K562 (cell line): ENCODE measurements around the gene PTPRF. TPM values are rescaled to one million over a fixed set of nuclear protein-coding genes. Genes with fewer than 3 reads are reported as not detected.

Experiments
- CHD7 ChIP-seq: fragments of 200-600 bp; sonication (generic); IDR thresholded peaks from one replicate; pipeline ENCODE4 v1.6.1; 2012; ENCODE audit warnings: mild to moderate bottlenecking, low read depth, low read length, inconsistent platforms
- MBD1 ChIP-seq: fragments of 250-450 bp; sonication (Bioruptor Pico); IDR thresholded peaks from 2 replicates; pipeline ENCODE4 v1.8.0; 2022; ENCODE audit warnings: inconsistent platforms
- NFIC ChIP-seq: fragments of 450-650 bp; IDR thresholded peaks from 2 replicates; pipeline ENCODE4 v1.6.1; 2017; ENCODE audit warnings: mild to moderate bottlenecking, inconsistent platforms
- SAFB2 ChIP-seq: fragments of 200-400 bp; formaldehyde crosslinking; IDR thresholded peaks from 2 replicates; pipeline ENCODE4 v1.6.1; 2018; ENCODE audit warnings: borderline replicate concordance, low read length, low read depth, moderate library complexity; ENCODE audit not compliant: severe bottlenecking
- SMARCB1 ChIP-seq: IDR thresholded peaks from 2 replicates; pipeline ENCODE4 v1.6.1; 2011; ENCODE audit warnings: improper control_type of control experiment, low read depth; ENCODE audit not compliant: insufficient read length
- ZC3H8 ChIP-seq: fragments of 450-650 bp; IDR thresholded peaks from 2 replicates; pipeline ENCODE4 v1.6.1; 2017
- ZNF212 ChIP-seq: fragments of 450-650 bp; formaldehyde crosslinking; IDR thresholded peaks from 2 replicates; pipeline ENCODE4 v1.4.0; 2020; ENCODE audit warnings: mild to moderate bottlenecking
- ZNF384 ChIP-seq: IDR thresholded peaks from 2 replicates; pipeline ENCODE4 v1.6.1; 2012; ENCODE audit warnings: low read depth, low read length, improper control_type of control experiment
- polyA plus RNA-seq, 8 experiments: library from polyadenylated mRNA; depleted of rRNA in 4 of 8; stranded (reverse) in 5 of 8; unstranded in 3 of 8; fragments of >200 nt; fragmentation: Nextera tagmentation in 2 of 8; fragmentation: Illumina TruSeq in 1 of 8; extraction: Ambion mirVana in 2 of 8; extraction: Trizol in 1 of 8; gene quantifications; 2 replicates each; pipeline versions ENCODE4 v1.2.1 to v1.2.3, GENCODE V29; 2011 to 2014; ENCODE audit warnings: inconsistent platforms in 1 of 8, missing spikeins in 1 of 8
- total RNA-seq, 7 experiments: library from RNA; depleted of rRNA in 6 of 7; stranded (reverse); fragments of >200 nt in 6 of 7; fragmentation: Illumina TruSeq in 2 of 7; extraction: Trizol in 2 of 7; gene quantifications; 2 replicates each; pipeline versions ENCODE4 v1.2.1 to v1.2.3, GENCODE V29; 2011 to 2021; ENCODE audit warnings: low replicate concordance in 1 of 7
- TF ChIP-seq, protein P1 (sequence below): fragments of 450-650 bp; IDR thresholded peaks from 2 replicates; pipeline ENCODE4 v1.6.1; 2016; ENCODE audit warnings: antibody characterized with exemption
- TF ChIP-seq, protein P2 (sequence below): fragments of 450-650 bp; IDR thresholded peaks from 2 replicates; pipeline ENCODE4 v1.6.1; 2016; ENCODE audit warnings: borderline replicate concordance

Gene PTPRF
- total and polyA plus RNA-seq, 9 of the 15 experiments (the other 6 are each of a cell fraction or from before 2014, with no cell fraction given), result 0.13 to 4.3 (median 1.1) TPM

DNA sequence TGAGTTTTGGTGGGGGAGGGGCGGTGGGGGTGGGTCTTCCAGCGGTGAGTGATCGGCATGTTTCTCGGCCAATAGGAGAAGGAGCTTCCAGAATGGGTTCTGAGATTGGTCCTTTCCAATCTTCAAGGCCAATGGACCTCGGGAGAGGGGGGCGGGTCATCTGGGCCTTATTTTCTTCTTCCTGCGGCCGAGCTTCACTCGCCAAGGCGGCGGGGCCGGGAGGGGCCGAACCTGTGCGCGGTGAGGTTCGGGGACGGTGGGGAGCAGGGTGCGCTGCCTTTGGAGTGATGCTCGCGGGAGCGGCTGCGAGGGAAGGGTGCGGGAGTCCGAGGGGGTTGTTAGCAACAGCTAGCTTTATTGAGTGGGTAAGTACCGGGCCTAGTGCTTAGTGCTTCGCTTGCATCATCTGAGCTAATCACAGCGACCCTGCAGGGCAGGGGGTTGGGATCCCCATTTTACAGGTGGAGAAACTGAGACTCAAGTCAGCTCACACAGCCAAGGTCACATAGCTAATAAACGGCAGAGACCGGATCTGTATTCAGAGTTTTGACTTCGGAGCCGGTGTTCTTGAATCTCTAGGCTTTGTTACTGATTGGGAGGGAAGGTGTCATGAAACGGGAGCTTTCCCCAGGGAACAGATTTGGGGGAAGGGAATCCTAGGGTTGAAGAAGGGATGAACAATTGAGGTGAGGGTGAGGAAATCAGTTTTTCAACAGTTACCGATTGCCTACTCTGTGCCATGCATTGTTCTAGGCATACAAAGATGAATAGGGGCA, 119.8 kb downstream of the PTPRF start (continued):
- TF ChIP-seq CHD7 (no peak), NFIC (peak; percentile 88), MBD1 (CRISPR knock-in tag) (no peak), ZNF384 (no peak), SAFB2 (no peak), ZNF212 (CRISPR knock-in tag) (0 out of 2 replicates have a peak, but pooled peaks have one; percentile 74), SMARCB1 (no peak), ZC3H8 (no peak)
- TF ChIP-seq, protein P1, sequence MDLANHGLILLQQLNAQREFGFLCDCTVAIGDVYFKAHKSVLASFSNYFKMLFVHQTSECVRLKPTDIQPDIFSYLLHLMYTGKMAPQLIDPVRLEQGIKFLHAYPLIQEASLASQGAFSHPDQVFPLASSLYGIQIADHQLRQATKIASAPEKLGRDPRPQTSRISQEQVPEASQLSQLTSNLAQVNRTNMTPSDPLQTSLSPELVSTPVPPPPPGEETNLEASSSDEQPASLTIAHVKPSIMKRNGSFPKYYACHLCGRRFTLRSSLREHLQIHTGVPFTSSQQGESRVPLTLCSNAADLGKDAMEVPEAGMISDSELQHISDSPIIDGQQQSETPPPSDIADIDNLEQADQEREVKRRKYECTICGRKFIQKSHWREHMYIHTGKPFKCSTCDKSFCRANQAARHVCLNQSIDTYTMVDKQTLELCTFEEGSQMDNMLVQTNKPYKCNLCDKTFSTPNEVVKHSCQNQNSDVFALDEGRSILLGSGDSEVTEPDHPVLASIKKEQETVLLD, result 0 out of 2 replicates have a peak, but pooled peaks have one; percentile 25
- TF ChIP-seq, protein P2, sequence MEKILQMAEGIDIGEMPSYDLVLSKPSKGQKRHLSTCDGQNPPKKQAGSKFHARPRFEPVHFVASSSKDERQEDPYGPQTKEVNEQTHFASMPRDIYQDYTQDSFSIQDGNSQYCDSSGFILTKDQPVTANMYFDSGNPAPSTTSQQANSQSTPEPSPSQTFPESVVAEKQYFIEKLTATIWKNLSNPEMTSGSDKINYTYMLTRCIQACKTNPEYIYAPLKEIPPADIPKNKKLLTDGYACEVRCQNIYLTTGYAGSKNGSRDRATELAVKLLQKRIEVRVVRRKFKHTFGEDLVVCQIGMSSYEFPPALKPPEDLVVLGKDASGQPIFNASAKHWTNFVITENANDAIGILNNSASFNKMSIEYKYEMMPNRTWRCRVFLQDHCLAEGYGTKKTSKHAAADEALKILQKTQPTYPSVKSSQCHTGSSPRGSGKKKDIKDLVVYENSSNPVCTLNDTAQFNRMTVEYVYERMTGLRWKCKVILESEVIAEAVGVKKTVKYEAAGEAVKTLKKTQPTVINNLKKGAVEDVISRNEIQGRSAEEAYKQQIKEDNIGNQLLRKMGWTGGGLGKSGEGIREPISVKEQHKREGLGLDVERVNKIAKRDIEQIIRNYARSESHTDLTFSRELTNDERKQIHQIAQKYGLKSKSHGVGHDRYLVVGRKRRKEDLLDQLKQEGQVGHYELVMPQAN, result peak; percentile 88
